HEK293 (cell line): ENCODE data around the gene CRYBG1.

Source experiments
- CTCF ChIP-seq: fragments of 450-650 bp; formaldehyde crosslinking; IDR thresholded peaks from 2 replicates; pipeline ENCODE4 v1.5.1; 2016; ENCODE audit warnings: missing biosample characterization, missing genetic modification characterization
- PRDM2 ChIP-seq: fragments of 450-650 bp; formaldehyde crosslinking; IDR thresholded peaks from 2 replicates; pipeline ENCODE4 v1.5.1; 2016; ENCODE audit warnings: missing biosample characterization, missing genetic modification characterization, borderline replicate concordance
- ZNF24 ChIP-seq: fragments of 450-650 bp; formaldehyde crosslinking; IDR thresholded peaks from 2 replicates; pipeline ENCODE4 v1.5.1; 2016; ENCODE audit warnings: missing biosample characterization, missing genetic modification characterization
- ZNF366 ChIP-seq: fragments of 450-650 bp; formaldehyde crosslinking; conservative IDR thresholded peaks from 2 replicates; pipeline ENCODE4 v1.5.1; 2016; ENCODE audit warnings: missing biosample characterization, missing genetic modification characterization
- ZNF629 ChIP-seq: fragments of 450-650 bp; formaldehyde crosslinking; IDR thresholded peaks from 2 replicates; pipeline ENCODE4 v1.5.1; 2017; ENCODE audit warnings: missing biosample characterization, missing genetic modification characterization

GRCh38 chr6:106549521-106549920 lies 189.0 kb downstream of the CRYBG1 start:
- TF ChIP-seq CTCF: no peak
- no peak for TF ChIP-seq PRDM2 (tag by site-specific recombination)
- no peak for TF ChIP-seq ZNF629 (tag by site-specific recombination)
- TF ChIP-seq ZNF24: no peak
- no peak for TF ChIP-seq ZNF366 (tag by site-specific recombination)
